Stimulated activated naive CD8-positive, alpha-beta T cell treated with anti-CD3 and anti-CD28 coated beads, Interleukin-15, amount 100 ng/mL, for 72 hours (primary cell): Measurements from ENCODE around the gene RAMAC.
A peak's percentile ranks its signal among the peaks of the same experiment; 100 is the strongest.
"Not testable (repeated sequence)": the region's sequence is repeated elsewhere in the genome, so short reads cannot be mapped to it uniquely, and the experiment has no call there.

ENCODE experiments used
- ATAC-seq: fragments of 150-1000 bp; cut with Tn5 transposase; 2 replicates; pipeline ENCODE4 v1.10.0; 2021; ENCODE audit warnings: mild to moderate bottlenecking, moderate library complexity
- DNase-seq, 2 donors: peaks; one replicate each; pipeline ENCODE4 v3.0.0; 2021 to 2022
- H3K27ac Mint-ChIP-seq, 2 donors: one replicate each; pipeline ENCODE4 v1.8.0; 2022; ENCODE audit warnings: mild to moderate bottlenecking in 2 of 2, mixed read lengths in 2 of 2, moderate library complexity in 2 of 2
- H3K27me3 Mint-ChIP-seq: one replicate; pipeline ENCODE4 v1.8.0; 2022; ENCODE audit warnings: mixed read lengths
- H3K4me1 Mint-ChIP-seq: one replicate; pipeline ENCODE4 v1.8.0; 2022; ENCODE audit warnings: mild to moderate bottlenecking, mixed read lengths
- H3K4me3 Mint-ChIP-seq, 2 donors: one replicate each; pipeline ENCODE4 v1.8.0; 2022; ENCODE audit warnings: mild to moderate bottlenecking in 2 of 2, mixed read lengths in 2 of 2, moderate library complexity in 1 of 2
- H3K9me3 Mint-ChIP-seq, 2 donors: one replicate each; pipeline ENCODE4 v1.8.0; 2022; ENCODE audit warnings: mixed read lengths in 2 of 2

Gene RAMAC

GRCh38 chr15:82985688-82986441 is at the start of gene RAMAC:
RAMAC (plus strand) TSS chr15:82986210; CDS start chr15:82989019, 2,809 bp downstream.
- H3K27me3 Mint-ChIP-seq = no peaks in the 10 kb centered on the region
- no peaks in the 10 kb centered on the region for H3K9me3 Mint-ChIP-seq
- H3K27ac Mint-ChIP-seq = peak within 1 kb of the TSS; percentile 98 to 99
- ATAC-seq (peak; percentile 96), DNase-seq (peak; percentile 87 to 93)
- H3K4me1 Mint-ChIP-seq = peaks cover 30% of the 10 kb centered on the region
- peak within 1 kb of the TSS; percentile 87 to 99 for H3K4me3 Mint-ChIP-seq

- Mint-ChIP-seq H3K27me3 (peaks cover 15% of the 10 kb centered on the region), H3K4me3 (no peak overlapping the region), H3K9me3 (no peaks in the 10 kb centered on the region), H3K4me1 (peaks cover 19% of the 10 kb centered on the region), H3K27ac (peak overlapping the region in 1 of 2 donors; percentile 43)
- no peak for ATAC-seq
- no peak for DNase-seq
These were observed 48.9 kb upstream of the RAMAC start for GRCh38 chr15:82936966-82937711.

- ATAC-seq (no peak), DNase-seq (no peak)
- no peak overlapping the region for H3K27ac Mint-ChIP-seq
- peaks cover 19% of the 10 kb centered on the region for H3K4me1 Mint-ChIP-seq
- no peaks in the 10 kb centered on the region for H3K9me3 Mint-ChIP-seq
- peaks cover 15% of the 10 kb centered on the region for H3K27me3 Mint-ChIP-seq
- no peak overlapping the region for H3K4me3 Mint-ChIP-seq
These were observed 48.3 kb upstream of the RAMAC start for GRCh38 chr15:82937712-82938058.

GRCh38 chr15:82939678-82940077 is 46.3 kb upstream of the RAMAC start:
- not testable (repeated sequence) for H3K4me1 Mint-ChIP-seq, H3K27ac Mint-ChIP-seq, H3K9me3 Mint-ChIP-seq, H3K4me3 Mint-ChIP-seq, ATAC-seq, DNase-seq
- H3K27me3 Mint-ChIP-seq = peaks cover 12% of the 10 kb centered on the region

GRCh38 chr15:82942691-82943090 is 43.3 kb upstream of the RAMAC start:
- DNase-seq = no peak
- Mint-ChIP-seq H3K9me3 (no peaks in the 10 kb centered on the region), H3K27ac (no peak overlapping the region), H3K4me1 (no peaks in the 10 kb centered on the region), H3K27me3 (peaks cover 21% of the 10 kb centered on the region), H3K4me3 (no peak overlapping the region)
- ATAC-seq = no peak

GRCh38 chr15:82943176-82943575 is 42.8 kb upstream of the RAMAC start:
- Mint-ChIP-seq H3K27ac (no peak overlapping the region), H3K27me3 (peaks cover 19% of the 10 kb centered on the region), H3K4me1 (no peaks in the 10 kb centered on the region), H3K9me3 (no peaks in the 10 kb centered on the region), H3K4me3 (no peak overlapping the region)
- no peak for ATAC-seq
- no peak for DNase-seq

GRCh38 chr15:82944056-82944455 is 42.0 kb upstream of the RAMAC start:
- Mint-ChIP-seq H3K27me3 (peaks cover 12% of the 10 kb centered on the region), H3K4me3 (no peak overlapping the region), H3K27ac (no peak overlapping the region), H3K4me1 (no peaks in the 10 kb centered on the region), H3K9me3 (no peaks in the 10 kb centered on the region)
- no peak for ATAC-seq
- DNase-seq = no peak

GRCh38 chr15:82944821-82945220 is 41.2 kb upstream of the RAMAC start:
- H3K9me3 Mint-ChIP-seq = no peaks in the 10 kb centered on the region
- peaks cover 12% of the 10 kb centered on the region for H3K27me3 Mint-ChIP-seq
- no peak for DNase-seq

GRCh38 chr15:82945326-82945725 is 40.7 kb upstream of the RAMAC start:
- no peak for DNase-seq
- H3K4me1 Mint-ChIP-seq = no peaks in the 10 kb centered on the region
- no peak for ATAC-seq

More at GRCh38 chr15:82944821-82945220, 41.2 kb upstream of the RAMAC start:
- H3K27ac Mint-ChIP-seq = no peak overlapping the region
- H3K4me1 Mint-ChIP-seq = no peaks in the 10 kb centered on the region
- no peak for ATAC-seq
- no peak overlapping the region for H3K4me3 Mint-ChIP-seq

GRCh38 chr15:82946155-82946701 is 39.8 kb upstream of the RAMAC start:
- Mint-ChIP-seq H3K9me3 (no peaks in the 10 kb centered on the region), H3K27me3 (peaks cover 12% of the 10 kb centered on the region), H3K4me1 (no peaks in the 10 kb centered on the region), H3K4me3 (no peak overlapping the region), H3K27ac (no peak overlapping the region)
- ATAC-seq (no peak), DNase-seq (no peak)

More at GRCh38 chr15:82945326-82945725, 40.7 kb upstream of the RAMAC start:
- Mint-ChIP-seq H3K27ac (no peak overlapping the region), H3K4me3 (no peak overlapping the region), H3K27me3 (peaks cover 12% of the 10 kb centered on the region), H3K9me3 (no peaks in the 10 kb centered on the region)

- no peak for DNase-seq
These were observed 35.7 kb upstream of the RAMAC start for GRCh38 chr15:82950295-82950694.

GRCh38 chr15:82950746-82951370 is 35.2 kb upstream of the RAMAC start:
- DNase-seq (no peak), ATAC-seq (peak; percentile 54)
- Mint-ChIP-seq H3K9me3 (no peaks in the 10 kb centered on the region), H3K4me1 (no peaks in the 10 kb centered on the region), H3K27ac (no peak overlapping the region), H3K4me3 (no peak overlapping the region), H3K27me3 (peaks cover 20% of the 10 kb centered on the region)

More at GRCh38 chr15:82950295-82950694, 35.7 kb upstream of the RAMAC start:
- H3K4me1 Mint-ChIP-seq = no peaks in the 10 kb centered on the region
- H3K9me3 Mint-ChIP-seq = no peaks in the 10 kb centered on the region
- H3K4me3 Mint-ChIP-seq = no peak overlapping the region
- H3K27ac Mint-ChIP-seq = no peak overlapping the region
- no peak for ATAC-seq
- peaks cover 20% of the 10 kb centered on the region for H3K27me3 Mint-ChIP-seq

GRCh38 chr15:82951472-82952157 is 34.4 kb upstream of the RAMAC start:
- no peaks in the 10 kb centered on the region for H3K9me3 Mint-ChIP-seq
- no peak for ATAC-seq
- H3K27ac Mint-ChIP-seq = no peak overlapping the region
- no peaks in the 10 kb centered on the region for H3K4me1 Mint-ChIP-seq
- peaks cover 13% of the 10 kb centered on the region for H3K27me3 Mint-ChIP-seq
- peak overlapping the region; percentile 39 to 70 for H3K4me3 Mint-ChIP-seq
- no peak for DNase-seq

- H3K27me3 Mint-ChIP-seq = peaks cover 8% of the 10 kb centered on the region
- no peaks in the 10 kb centered on the region for H3K4me1 Mint-ChIP-seq
- no peak within 1 kb of the TSS for H3K27ac Mint-ChIP-seq
- no peaks in the 10 kb centered on the region for H3K9me3 Mint-ChIP-seq
- DNase-seq (peak; percentile 13 to 21), ATAC-seq (peak; percentile 78)
- peak within 1 kb of the TSS; percentile 54 to 70 for H3K4me3 Mint-ChIP-seq
These were observed 33.6 kb upstream of the RAMAC start, which contains the start of gene HOMER2 for GRCh38 chr15:82952158-82953081. HOMER2 (minus strand) TSS chr15:82952720; CDS start chr15:82952535, 185 bp downstream.
